Smooth muscle cell (in vitro differentiated cells): ENCODE measurements around the gene NFYA. TPM values are rescaled to one million over a fixed set of nuclear protein-coding genes. Genes with fewer than 3 reads are reported as not detected.

Source experiments
- DNase-seq: peaks from one replicate; lab custom pipeline; 2025; ENCODE audit not compliant: unreplicated experiment; lab: John Stamatoyannopoulos, UW
- H2AFZ ChIP-seq: fragments of 200-600 bp; sonication (generic); 2 replicates; pipeline ENCODE4 v1.6.0; 2016; ENCODE audit warnings: antibody characterized with exemption, low read depth, mild to moderate bottlenecking
- H3F3A ChIP-seq: fragments of 200-600 bp; sonication (generic); 2 replicates; pipeline ENCODE4 v1.6.0; 2017; ENCODE audit warnings: antibody characterized with exemption, low read depth
- H3K27ac ChIP-seq: fragments of 200-600 bp; sonication (generic); 2 replicates; pipeline ENCODE4 v1.5.1; 2016; ENCODE audit warnings: low read depth, mild to moderate bottlenecking
- H3K27me3 ChIP-seq: fragments of 200-600 bp; sonication (generic); 2 replicates; pipeline ENCODE4 v1.6.1; 2016; ENCODE audit warnings: low read depth, mild to moderate bottlenecking
- H3K36me3 ChIP-seq: fragments of 200-600 bp; sonication (generic); 2 replicates; pipeline ENCODE4 v1.5.1; 2016; ENCODE audit warnings: low read depth
- H3K4me1 ChIP-seq: fragments of 200-600 bp; sonication (generic); 2 replicates; pipeline ENCODE4 v1.5.1; 2016; ENCODE audit warnings: low read depth
- H3K4me2 ChIP-seq: fragments of 200-600 bp; sonication (generic); 2 replicates; pipeline ENCODE4 v1.6.0; 2016; ENCODE audit warnings: mild to moderate bottlenecking
- H3K4me3 ChIP-seq: fragments of 200-600 bp; sonication (generic); 2 replicates; pipeline ENCODE4 v1.5.1; 2016; ENCODE audit warnings: mild to moderate bottlenecking
- H3K79me2 ChIP-seq: fragments of 200-600 bp; sonication (generic); 2 replicates; pipeline ENCODE4 v1.6.0; 2016; ENCODE audit warnings: low read depth, mild to moderate bottlenecking
- H3K9ac ChIP-seq: fragments of 200-600 bp; sonication (generic); 2 replicates; pipeline ENCODE4 v1.6.0; 2016; ENCODE audit warnings: low read depth
- H3K9me3 ChIP-seq: fragments of 200-600 bp; sonication (generic); replicated peaks from 2 replicates; pipeline ENCODE4 v1.5.1; 2016; ENCODE audit warnings: low read depth
- H4K20me1 ChIP-seq: fragments of 200-600 bp; sonication (generic); 2 replicates; pipeline ENCODE4 v1.6.0; 2016; ENCODE audit warnings: low read depth
- WGBS: methylation state at CpG from one replicate; pipeline ENCODE4 v1.1.7; 2016; ENCODE audit warnings: low lambda C conversion rate; 5-methylcytosine and 5-hydroxymethylcytosine counted together
- polyA plus RNA-seq: library from polyadenylated mRNA; unstranded; fragments of >200 nt; fragmentation: Nextera tagmentation; extraction: Ambion mirVana; gene quantifications from 2 replicates; pipeline ENCODE4 v1.2.1, GENCODE V29; 2016
- total RNA-seq: library from RNA; depleted of rRNA; stranded (reverse); fragments of >200 nt; gene quantifications from 2 replicates; pipeline ENCODE4 v1.2.3, GENCODE V29; 2014
- TF ChIP-seq, protein P1 (sequence below): fragments of 200-600 bp; sonication (generic); IDR thresholded peaks from 2 replicates; pipeline ENCODE4 v1.5.1; 2017; ENCODE audit warnings: borderline replicate concordance, mild to moderate bottlenecking, antibody characterized with exemption; ENCODE audit not compliant: insufficient read depth, poor library complexity, severe bottlenecking

The NFYA gene
- total and polyA plus RNA-seq, 2 experiments from 2014 or later = 22.4 to 40.2 TPM

DNA sequence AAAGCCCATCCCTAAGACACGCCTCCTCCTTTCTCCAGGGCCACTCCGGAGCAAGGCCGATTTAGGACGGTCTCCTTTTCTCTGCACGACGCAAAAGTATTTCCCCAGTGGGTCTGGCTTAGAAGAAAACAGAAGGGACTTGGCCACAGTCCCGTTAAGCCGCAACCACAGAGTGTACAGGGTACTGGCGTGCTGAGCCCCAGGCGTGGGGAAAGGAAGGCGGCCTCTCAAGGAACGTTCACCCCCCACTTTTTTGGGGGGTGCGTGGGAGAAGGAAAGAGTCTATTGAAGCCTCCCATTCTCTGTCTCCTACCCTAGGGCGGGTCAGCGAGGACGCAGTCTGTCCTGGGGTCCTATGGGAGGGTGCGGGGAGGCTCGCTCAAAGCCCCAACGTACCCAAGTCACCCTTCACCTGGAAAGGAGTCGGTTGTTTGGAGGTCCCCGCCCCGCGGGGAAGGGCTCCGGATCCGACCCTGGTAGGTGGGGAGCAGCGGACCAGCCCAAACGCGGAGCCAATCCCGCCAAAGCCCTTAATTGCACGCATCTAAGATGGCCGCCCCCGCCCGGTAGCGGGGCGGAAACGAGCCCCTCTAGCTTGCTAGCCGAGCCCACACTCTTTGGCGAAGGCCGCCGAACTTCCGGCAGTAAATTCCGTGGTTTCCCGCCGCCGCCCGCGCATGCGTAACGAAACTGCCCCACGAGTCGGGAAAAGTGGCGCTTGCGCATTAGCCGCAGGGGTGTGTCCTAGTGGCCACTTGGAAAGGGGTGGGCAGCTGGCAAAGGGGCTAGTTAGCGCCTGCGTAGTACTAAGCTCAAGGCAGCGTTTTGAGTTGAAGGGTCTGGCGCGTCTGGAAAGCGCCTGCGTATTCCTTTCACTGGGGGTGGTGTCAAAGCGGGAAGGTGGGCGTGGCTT, 595 bp upstream of the NFYA start, which contains the start of gene OARD1:
Gene OARD1, minus strand, starts transcription at position 434 of the 913 bp plus-strand sequence. CDS start 722 bp downstream, outside the sequence.
- H2AFZ ChIP-seq = peak within 1 kb of the TSS; percentile 93
- TF ChIP-seq, protein P1, sequence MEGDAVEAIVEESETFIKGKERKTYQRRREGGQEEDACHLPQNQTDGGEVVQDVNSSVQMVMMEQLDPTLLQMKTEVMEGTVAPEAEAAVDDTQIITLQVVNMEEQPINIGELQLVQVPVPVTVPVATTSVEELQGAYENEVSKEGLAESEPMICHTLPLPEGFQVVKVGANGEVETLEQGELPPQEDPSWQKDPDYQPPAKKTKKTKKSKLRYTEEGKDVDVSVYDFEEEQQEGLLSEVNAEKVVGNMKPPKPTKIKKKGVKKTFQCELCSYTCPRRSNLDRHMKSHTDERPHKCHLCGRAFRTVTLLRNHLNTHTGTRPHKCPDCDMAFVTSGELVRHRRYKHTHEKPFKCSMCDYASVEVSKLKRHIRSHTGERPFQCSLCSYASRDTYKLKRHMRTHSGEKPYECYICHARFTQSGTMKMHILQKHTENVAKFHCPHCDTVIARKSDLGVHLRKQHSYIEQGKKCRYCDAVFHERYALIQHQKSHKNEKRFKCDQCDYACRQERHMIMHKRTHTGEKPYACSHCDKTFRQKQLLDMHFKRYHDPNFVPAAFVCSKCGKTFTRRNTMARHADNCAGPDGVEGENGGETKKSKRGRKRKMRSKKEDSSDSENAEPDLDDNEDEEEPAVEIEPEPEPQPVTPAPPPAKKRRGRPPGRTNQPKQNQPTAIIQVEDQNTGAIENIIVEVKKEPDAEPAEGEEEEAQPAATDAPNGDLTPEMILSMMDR = no peak
- DNase-seq = peak; percentile 100
- peaks cover 36% of the 10 kb centered on the region for H4K20me1 ChIP-seq
- peak within 1 kb of the TSS; percentile 83 for H3K4me3 ChIP-seq
- H3K4me2 ChIP-seq = peak within 1 kb of the TSS; percentile 96
- H3K36me3 ChIP-seq = no peaks in the 10 kb centered on the region
- H3K27ac ChIP-seq = peak within 1 kb of the TSS; percentile 94
- peak within 1 kb of the TSS; percentile 95 for H3K9ac ChIP-seq
- H3K27me3 ChIP-seq = no peaks in the 10 kb centered on the region
- no peaks in the 10 kb centered on the region for H3K9me3 ChIP-seq
- peaks cover 38% of the 10 kb centered on the region for H3K79me2 ChIP-seq
- peaks cover 32% of the 10 kb centered on the region for H3K4me1 ChIP-seq
- WGBS = under 1% methylated on average over 63 of the region's 63 CpGs
- H3F3A ChIP-seq = peaks cover 3% of the 10 kb centered on the region

DNA sequence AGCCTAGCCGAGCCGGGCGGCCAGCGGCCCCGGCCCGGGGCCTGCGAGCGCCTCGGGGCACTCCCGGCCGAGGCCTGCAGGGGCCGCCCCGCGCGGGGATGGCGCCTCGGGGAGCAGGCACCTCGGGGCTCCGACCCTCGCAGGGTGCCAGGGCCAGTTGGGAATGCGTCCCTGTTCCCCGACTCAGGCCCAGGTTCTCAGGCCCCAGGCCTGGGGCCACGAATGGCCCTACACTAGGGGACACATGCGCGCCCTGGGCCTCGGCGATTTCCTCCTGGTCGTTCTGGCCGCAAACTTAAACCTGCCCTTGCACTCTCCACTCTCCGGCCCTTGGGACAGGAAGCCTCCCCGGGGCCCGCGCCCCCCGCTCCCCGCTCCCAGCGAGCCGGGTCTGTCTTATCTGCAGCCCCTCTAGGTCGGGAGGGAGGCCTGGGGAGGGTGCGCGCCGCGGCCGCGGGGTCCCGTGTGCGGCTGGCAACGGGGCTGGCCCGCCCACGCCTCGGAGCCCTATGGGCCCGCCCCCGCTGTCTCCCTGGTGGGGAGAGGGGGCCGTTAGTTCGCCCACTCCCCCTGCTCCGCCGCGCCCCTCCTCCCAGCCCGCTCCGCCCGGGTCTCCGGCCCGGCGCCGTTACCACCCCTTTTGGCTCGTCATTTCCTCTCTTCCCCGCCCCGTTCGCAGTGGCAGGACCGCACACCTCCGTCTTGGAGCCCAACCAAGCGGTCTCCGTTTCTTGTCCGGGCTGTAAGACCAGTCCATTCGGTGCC, 611 bp downstream of the NFYA start:
- Histone ChIP-seq H3K36me3 (no peaks in the 10 kb centered on the region), H3K9ac (peak overlapping the region; percentile 95), H3K4me3 (peak overlapping the region; percentile 83), H2AFZ (peak overlapping the region; percentile 12), H4K20me1 (peaks cover 48% of the 10 kb centered on the region), H3K79me2 (peaks cover 50% of the 10 kb centered on the region), H3K4me2 (peak overlapping the region; percentile 93), H3K27ac (peak overlapping the region; percentile 94), H3F3A (peaks cover 3% of the 10 kb centered on the region), H3K9me3 (no peaks in the 10 kb centered on the region), H3K4me1 (peaks cover 35% of the 10 kb centered on the region), H3K27me3 (no peaks in the 10 kb centered on the region)
- TF ChIP-seq, protein P1 = peak; percentile 31
- peak; percentile 63 for DNase-seq
- WGBS = 3% methylated on average over 23 of the region's 74 CpGs

DNA sequence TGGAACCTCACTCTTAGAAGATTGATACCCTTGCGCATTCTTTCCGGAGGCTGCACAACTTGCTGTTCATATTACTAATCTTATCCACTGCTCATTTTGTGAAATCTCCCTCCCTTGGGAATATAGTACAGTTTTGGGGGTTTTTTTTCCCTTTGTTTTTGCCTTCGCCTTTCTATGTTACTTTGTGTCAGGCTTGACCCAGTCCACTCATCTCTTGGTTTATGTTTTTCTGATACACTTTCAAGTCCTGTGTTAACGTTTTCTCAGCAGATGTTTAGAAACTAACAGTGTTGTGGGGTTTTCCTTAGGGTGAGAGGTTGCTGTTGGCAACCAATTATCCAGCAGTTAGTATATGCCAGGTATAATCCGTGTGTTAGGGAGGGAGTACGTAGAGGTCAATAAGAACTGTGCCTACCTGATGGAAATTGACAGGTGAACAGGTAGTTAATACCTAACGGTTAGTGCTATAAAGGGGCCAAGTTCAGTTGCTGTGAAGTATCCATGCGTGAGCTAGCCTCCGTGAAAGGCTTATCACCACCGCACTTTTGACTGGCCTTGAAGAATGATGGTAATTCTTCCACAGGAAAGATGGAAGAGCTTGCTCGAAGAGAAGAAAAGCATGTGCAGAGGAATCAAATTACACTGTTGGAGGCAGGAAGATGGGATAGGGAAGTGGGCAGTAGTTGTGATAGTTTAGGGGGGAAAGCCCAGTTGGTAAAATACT, 1.4 kb downstream of the NFYA start:
- peaks cover 3% of the 10 kb centered on the region for H3F3A ChIP-seq
- H2AFZ ChIP-seq = peak overlapping the region; percentile 12
- peak overlapping the region; percentile 95 for H3K9ac ChIP-seq
- H3K9me3 ChIP-seq = no peaks in the 10 kb centered on the region
- 4% methylated on average over 11 of the region's 11 CpGs for WGBS
- TF ChIP-seq, protein P1 = no peak
- peak overlapping the region; percentile 94 for H3K27ac ChIP-seq
- H4K20me1 ChIP-seq = peaks cover 55% of the 10 kb centered on the region
- no peaks in the 10 kb centered on the region for H3K27me3 ChIP-seq
- H3K4me2 ChIP-seq = peak overlapping the region; percentile 93
- peak overlapping the region; percentile 83 for H3K4me3 ChIP-seq
- DNase-seq = no peak
- peaks cover 58% of the 10 kb centered on the region for H3K79me2 ChIP-seq
- H3K36me3 ChIP-seq = no peaks in the 10 kb centered on the region
- H3K4me1 ChIP-seq = peaks cover 35% of the 10 kb centered on the region
